ENCODE measurements around the gene BTBD19. TPM values are rescaled to one million over a fixed set of nuclear protein-coding genes. Genes with fewer than 3 reads are reported as not detected.
A peak's percentile ranks its signal among the peaks of the same experiment; 100 is the strongest.

The BTBD19 gene
- total RNA-seq, 1 experiment from 2014 or later: 11.6 TPM

DNA sequence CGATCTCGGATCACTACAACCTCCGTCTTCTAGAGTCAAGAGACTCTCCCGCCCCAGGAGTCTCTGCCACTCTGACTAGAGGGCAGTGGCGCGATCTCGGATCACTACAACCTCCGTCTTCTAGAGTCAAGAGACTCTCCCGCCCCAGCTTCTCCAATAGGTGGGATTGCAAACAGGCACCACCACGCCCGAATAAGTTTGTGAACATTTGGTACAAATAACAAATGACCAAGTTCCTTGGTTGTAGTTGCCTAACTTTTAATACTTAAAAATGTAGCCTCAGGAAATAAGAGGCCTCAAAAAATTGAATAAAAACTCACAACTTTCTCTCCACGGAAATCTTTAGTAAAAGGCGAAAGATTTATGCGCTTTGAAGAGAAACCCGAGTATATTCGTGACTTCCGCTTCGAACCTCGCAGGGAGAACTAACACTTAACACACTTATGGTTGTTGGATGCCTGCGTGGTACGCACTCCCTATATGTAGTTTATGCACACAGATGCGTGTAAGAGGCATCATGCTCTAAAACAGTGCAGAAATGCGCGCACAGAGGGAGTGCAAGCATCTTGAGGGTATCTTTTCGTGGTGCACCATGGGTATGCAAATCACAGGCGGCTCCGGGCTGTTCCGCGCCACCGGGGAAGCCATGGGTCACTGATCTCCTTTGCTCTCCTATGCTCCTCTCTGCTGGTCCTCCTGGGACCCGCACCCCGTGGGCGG lies 11.4 kb downstream of the BTBD19 start (continued):
- TF ChIP-seq SP1 (IDR thresholded peaks at IDR 0.05; ENCODE audit: low read depth): peak; percentile 95
- peak; percentile 70 for TF ChIP-seq YY1 (IDR thresholded peaks at IDR 0.05; ENCODE audit: extremely low read depth, insufficient replicate concordance, low read depth, low read length)
- TF ChIP-seq EZH2 (IDR thresholded peaks at IDR 0.05): no peak
- no peak; the same call in 1 of the 2 replicates for TF ChIP-seq ELF1 (IDR thresholded peaks at IDR 0.05; ENCODE audit: borderline replicate concordance, low read depth)

GRCh38 chr1:44820328-44821239 lies 12.3 kb downstream of the BTBD19 start:
- H3K9me2 ChIP-seq (ENCODE audit: insufficient read depth): no peaks in the 10 kb centered on the region
- no peaks in the 10 kb centered on the region for H3K36me3 ChIP-seq (ENCODE audit: control insufficient read depth in 1 of 2, insufficient read depth in 2 of 2, low read length in 2 of 2)
- ChIA-PET CTCF (no interaction called here), RAD21 (ENCODE audit: low non-redundant PET in 1 of 2, low total read pairs in 2 of 2, uncharacterized antibody in 2 of 2, unreplicated experiment in 2 of 2) (interaction anchor here (0.5 to 0.8 kb wide), 2 partner anchors 99 to 190 kb away, joined by 3 to 6 read pairs; no protein-coding TSS in a partner anchor), POLR2A (interaction anchor here (1.6 to 9.1 kb wide), 5 partner anchors 12 to 99 kb away, joined by 6 to 200 read pairs (median 34); partner anchors contain the start of genes BEST4, BTBD19 and DYNLT4)
- peak overlapping the region; percentile 76 for H3K9ac ChIP-seq (ENCODE audit: low read length)
- no peaks in the 10 kb centered on the region for H3K27me3 ChIP-seq (ENCODE audit: insufficient read depth, low read length)
- DNase-seq (ENCODE audit: low read depth, low spot score): no peak
- H2AFZ ChIP-seq (ENCODE audit: low read depth, low read length, poor library complexity, severe bottlenecking): no peak overlapping the region
- BruUV-seq (replicated peaks): no TSS peak
- peak overlapping the region; percentile 83 for H3K27ac ChIP-seq (ENCODE audit: low read depth, low read length)
- H4K20me1 ChIP-seq (ENCODE audit: insufficient read depth): no peaks in the 10 kb centered on the region
- ATAC-seq: no peak
- H3K4me2 ChIP-seq (ENCODE audit: low read length): peak overlapping the region; percentile 83
- peaks cover 11 to 33% of the 10 kb centered on the region in 2 experiments for H3K4me1 ChIP-seq (ENCODE audit: control insufficient read depth in 1 of 2, insufficient read depth in 2 of 2, low read length in 2 of 2)
- no peak for TF ChIP-seq EZH2 (IDR thresholded peaks at IDR 0.05)
- no peak for TF ChIP-seq CTCF (IDR thresholded peaks at IDR 0.05 in 2 of 3, conservative IDR thresholded peaks at IDR 0.05 in 1 of 3; ENCODE audit: borderline replicate concordance in 1 of 3, insufficient read depth in 1 of 3, low read depth in 2 of 3, low read length in 2 of 3)
- no peak for TF ChIP-seq YY1 (IDR thresholded peaks at IDR 0.05; ENCODE audit: extremely low read depth, insufficient replicate concordance, low read depth, low read length)
- no peak for TF ChIP-seq FOSL1 (IDR thresholded peaks at IDR 0.05; ENCODE audit: low read depth)
- no peak for TF ChIP-seq JUND (IDR thresholded peaks at IDR 0.05)
- TF ChIP-seq SP1 (IDR thresholded peaks at IDR 0.05; ENCODE audit: low read depth): no peak
- no peaks in the 10 kb centered on the region for H3K79me2 ChIP-seq (ENCODE audit: insufficient read depth, low read length)
- intact Hi-C loops (cut with micrococcal nuclease): no loop called here
- H3K4me3 ChIP-seq (replicated peaks in 1 of 2; ENCODE audit: low read depth in 1 of 2, low read length in 2 of 2): peak overlapping the region; percentile 36 to 48
- H3K9me3 ChIP-seq (ENCODE audit: control insufficient read depth in 1 of 2, insufficient read depth in 1 of 2, low read depth in 1 of 2, low read length in 2 of 2): no peaks in the 10 kb centered on the region

Data from HCT116 (cell line).